Stimulated activated CD4-positive, alpha-beta T cell treated with anti-CD3 and anti-CD28 coated beads, Interleukin-2, amount 100 ng/mL, for 24 hours (primary cell): ENCODE results near the gene SMAD3.

Experiments used
- DNase-seq, 2 donors: peaks; one replicate each; pipeline ENCODE4 v3.0.0-alpha.2; 2020

Gene SMAD3

DNA sequence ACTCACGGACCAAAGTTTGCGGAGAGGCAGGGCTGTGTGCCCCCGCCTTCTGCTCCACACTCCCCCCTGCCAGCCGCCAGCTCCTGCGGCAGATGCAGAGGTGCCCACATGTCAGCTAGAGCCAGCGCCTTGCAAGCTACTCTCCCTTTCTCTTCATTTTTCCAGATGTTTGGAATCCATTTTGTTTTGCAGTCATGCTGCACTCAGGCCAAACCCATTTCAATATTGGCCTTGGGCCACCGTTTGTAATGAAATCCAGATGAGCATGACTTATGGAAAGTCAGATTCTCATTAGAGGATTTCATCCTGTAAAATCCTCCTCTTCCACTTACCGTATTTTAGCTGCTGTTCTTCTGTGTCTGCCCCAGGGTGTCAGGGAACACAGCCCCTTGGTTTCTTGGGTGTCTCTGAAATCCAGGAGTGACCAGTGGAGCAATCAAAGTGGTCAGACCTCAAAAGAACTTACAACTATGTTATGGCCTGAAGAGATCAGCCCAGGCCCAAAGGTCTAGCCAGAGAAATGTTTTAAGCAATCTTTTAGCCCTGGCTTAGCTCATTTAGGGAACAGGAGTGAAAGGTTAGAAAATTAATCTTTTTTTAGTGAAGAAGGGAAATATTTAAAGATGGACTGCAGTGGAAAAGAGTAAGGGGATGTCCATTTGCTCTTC is 123.3 kb downstream of the SMAD3 start:
- no peak for DNase-seq

DNA sequence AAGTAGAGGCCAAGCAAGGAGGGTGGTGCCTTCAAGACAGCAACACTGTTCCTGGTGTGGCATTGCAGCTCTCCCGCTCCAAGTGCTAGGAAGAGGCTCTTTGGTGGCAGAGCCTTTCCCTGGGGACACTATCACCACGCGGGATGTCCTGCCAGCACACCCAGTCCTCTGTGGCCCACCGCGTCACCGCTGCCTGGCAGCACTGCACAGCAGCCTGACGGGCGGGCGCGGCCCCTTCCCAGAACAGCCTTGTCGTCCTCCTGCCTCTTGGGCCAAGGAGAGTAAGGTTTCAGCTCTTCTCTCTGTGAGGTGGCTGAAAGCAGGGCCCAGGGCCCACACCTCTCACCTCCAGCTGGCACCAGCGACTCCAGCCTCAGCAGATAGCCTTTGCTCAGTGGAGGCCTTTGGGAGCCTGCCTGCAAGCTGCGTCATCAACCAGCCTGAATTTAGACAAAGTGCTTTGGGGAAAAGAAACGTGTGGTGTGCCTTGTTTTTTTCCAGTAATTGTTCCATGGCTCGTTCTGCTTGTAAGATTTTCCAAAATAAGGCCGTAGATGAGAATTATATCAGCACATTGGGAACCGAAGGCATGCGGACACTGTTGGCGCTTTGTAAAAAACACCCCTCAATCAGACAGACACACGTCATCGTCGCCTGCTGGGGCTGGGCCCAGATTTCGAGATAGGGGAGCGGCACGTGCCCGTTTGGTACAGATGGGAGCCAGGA is 124.1 kb downstream of the SMAD3 start:
- DNase-seq = no peak

DNA sequence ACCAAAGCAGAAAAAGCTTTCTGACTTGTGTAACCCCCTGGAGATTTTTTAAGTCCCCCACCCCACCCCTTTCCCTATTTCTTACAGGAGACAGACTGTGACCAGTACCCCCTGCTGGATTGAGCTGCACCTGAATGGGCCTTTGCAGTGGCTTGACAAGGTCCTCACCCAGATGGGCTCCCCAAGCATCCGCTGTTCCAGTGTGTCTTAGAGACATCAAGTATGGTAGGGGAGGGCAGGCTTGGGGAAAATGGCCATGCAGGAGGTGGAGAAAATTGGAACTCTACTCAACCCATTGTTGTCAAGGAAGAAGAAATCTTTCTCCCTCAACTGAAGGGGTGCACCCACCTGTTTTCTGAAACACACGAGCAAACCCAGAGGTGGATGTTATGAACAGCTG is 124.9 kb downstream of the SMAD3 start:
- no peak for DNase-seq

DNA sequence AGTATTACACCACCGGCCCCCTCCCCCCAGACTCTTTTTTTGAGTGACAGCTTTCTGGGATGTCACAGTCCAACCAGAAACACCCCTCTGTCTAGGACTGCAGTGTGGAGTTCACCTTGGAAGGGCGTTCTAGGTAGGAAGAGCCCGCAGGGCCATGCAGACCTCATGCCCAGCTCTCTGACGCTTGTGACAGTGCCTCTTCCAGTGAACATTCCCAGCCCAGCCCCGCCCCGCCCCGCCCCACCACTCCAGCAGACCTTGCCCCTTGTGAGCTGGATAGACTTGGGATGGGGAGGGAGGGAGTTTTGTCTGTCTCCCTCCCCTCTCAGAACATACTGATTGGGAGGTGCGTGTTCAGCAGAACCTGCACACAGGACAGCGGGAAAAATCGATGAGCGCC is 125.4 kb downstream of the SMAD3 start:
- no peak for DNase-seq

DNA sequence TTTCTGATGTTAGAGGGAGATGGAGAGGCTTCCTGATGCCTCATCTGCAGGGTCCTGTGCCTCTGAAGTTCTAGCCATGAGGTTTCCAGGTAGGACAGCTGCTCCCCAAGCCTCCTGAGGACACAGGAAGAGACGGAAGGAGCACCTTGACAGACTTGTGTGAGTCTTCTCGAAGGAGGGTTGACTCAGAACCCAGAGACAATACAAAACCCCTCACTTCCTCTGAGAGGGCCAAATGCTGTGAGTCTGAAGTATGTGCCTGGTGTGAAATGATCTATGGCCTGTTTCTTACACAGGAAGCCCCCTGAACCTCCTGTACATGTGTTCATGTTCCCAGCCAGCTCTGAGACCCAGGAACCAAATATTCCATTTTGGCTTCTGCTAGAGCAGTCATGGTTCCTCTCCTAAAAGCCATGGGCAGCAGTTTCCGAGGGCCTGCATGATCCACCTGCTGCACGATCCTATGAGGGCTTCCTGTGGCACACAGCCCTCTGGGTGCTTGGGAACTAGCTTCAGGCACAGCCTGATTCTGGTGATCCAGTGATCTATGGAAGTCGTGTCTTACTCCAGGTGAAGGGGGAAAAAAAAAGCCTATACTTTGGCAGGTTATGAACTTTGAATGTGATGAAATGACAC is 126.9 kb downstream of the SMAD3 start:
- no peak for DNase-seq

DNA sequence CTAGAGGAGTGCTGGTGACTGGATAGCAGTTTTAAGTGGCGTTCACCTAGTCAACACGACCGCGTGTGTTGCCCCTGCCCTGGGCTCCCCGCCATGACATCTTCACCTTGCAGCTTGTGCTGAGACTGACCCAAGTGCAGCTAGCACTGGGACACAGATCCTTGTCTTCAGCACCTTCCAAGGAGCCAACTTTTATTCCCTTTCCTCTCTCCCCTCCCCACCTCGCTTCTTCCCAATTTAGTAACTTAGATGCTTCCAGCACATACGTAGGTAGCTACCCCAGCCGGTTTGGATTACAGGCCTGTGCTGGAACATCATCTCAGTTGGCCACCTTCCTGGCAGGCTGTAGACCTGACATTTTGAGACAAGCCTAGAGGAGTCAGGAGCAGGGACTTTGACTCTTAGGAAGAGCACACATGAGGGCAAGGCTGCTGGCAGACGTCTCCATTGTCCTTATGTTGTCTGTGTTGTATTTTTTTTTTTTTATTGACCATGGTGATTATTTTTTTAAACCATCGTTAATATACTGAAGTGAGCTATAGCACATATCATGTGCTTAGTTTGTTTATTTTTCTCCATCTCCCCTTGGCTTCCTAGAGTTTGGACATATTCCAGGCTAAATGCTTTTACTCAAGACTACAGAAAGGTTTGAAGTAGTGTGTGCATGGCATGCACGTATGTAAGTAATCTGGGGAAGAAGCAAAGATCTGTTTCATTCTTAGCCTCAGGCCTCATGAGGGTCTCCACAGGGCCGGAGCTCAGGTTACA is 128.0 kb downstream of the SMAD3 start:
- DNase-seq = no peak

DNA sequence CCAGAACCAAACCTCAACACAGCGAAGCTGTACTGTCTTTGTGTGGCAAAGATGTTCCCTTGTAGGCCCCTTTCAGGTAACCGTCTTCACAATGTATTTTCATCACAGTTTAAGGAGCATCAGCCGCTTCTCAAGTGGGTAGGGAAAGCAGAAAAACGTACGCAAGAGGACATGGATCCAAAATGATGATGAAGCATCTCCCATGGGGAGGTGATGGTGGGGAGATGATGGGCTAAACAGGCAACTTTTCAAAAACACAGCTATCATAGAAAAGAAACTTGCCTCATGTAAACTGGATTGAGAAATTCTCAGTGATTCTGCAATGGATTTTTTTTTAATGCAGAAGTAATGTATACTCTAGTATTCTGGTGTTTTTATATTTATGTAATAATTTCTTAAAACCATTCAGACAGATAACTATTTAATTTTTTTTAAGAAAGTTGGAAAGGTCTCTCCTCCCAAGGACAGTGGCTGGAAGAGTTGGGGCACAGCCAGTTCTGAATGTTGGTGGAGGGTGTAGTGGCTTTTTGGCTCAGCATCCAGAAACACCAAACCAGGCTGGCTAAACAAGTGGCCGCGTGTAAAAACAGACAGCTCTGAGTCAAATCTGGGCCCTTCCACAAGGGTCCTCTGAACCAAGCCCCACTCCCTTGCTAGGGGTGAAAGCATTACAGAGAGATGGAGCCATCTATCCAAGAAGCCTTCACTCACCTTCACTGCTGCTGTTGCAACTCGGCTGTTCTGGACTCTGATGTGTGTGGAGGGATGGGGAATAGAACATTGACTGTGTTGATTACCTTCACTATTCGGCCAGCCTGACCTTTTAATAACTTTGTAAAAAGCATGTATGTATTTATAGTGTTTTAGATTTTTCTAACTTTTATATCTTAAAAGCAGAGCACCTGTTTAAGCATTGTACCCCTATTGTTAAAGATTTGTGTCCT is 129.0 kb downstream of the SMAD3 start:
- no peak for DNase-seq

DNA sequence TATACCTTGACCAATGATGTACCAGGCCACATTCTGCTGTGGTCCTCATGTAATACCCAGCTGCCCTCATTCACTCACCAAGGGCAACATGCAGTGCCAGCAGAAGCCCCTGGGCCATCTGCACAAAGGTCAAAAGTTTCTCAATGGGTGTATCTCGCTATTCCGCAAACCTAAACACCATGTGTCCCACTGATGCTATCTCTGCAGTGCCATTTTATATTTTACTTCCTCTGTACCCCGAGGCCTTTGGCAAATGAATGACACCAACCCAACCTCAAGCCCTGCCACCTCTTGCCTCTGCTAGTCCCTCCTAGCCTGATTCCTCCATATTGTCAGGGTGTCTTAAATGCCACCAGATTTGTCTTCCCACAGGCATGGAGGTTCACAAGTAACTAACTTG is 129.9 kb downstream of the SMAD3 start:
- DNase-seq = no peak

DNA sequence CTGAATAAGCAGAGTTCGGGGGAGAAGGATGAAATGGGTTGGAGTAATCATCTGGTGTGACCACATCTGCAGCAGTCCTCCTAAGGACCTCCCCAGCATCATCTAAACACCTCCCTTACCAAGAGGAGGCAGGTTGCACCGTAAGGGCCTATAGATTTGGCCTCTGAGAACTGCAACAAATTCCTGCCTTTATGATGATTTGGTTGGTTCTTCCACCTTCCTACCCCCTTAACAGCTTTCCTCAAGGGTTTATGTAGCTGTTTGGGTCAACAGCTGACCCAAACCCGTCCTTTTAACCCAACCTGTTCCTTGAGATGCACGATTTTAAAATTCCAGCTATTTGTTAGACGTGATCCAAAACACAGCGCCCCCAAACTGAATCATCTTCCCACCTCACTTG is 130.8 kb downstream of the SMAD3 start:
- DNase-seq = no peak

DNA sequence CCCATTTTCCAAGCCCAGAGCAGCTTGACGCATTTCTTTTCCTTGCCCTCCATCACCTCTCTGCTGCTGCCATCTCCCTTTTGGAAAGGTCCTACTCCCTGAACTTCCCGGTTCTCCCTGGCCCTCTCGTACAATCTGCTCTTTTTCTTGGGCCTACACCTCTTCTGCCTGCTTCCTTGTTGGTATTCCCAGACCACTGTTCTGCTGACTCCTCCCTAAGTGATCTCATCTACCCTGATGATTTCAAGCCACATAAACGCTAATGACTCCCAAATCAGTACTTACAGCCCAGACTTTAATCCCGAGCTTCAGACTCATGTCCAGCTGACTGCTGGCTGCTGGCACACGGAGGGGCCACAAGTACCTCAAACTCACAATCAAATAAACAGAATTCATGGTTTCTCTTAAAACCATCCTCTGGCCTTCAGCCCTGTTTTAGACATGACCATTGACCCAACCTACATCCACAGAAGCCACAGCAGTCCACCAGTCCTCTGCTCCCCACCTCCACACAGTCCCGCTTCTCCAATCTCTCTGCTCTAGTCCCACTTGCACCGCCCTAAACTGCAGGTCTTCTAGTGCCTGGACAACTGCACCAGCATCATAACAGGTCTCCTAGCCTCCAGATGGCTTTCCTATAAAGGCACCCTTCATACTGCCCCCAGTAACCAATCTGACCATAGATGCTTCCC is 131.4 kb downstream of the SMAD3 start:
- DNase-seq = no peak

DNA sequence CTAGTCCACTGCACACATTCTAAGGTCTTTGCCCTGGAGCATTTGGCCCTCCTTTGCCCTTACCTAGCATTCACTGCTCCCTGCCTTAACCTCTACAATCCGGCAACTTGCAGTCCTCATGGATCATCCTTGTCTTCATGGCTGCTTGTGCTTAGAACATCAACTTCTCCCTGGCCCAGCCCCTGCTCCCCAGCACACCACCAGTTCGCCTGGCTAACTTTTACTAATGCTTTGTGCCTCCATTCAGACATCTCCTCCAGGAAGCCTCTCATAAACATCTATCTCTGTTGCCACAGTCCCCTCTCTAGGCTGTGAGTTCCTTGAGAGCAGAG is 131.9 kb downstream of the SMAD3 start:
- no peak for DNase-seq

DNA sequence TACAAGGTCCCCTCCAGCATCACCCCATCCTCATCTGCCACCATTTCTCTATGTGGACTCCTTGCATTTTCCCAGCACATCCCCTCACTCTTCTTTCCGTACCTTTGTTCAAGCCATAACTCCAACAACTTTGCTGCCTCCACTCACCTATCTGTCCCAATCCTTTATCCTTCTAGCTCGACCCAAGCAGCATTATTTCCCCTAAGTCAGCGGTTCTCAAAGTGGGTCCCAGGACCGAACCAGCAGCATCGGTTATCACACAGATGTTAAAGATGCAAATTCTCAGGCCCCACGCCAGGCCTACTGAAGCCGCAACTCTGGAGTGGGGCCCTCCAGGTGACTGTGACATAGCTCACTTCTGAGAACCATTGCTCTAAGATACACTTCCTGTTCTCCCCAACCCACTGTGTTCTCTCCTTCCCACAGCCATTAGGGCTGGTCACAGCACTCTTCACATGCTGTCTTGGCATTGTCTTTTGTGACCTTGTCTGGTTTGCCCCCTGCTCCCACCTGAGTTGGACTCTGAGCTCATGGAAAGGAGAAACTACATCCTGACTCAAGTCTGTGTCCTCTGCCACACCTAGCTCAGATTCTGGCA is 132.9 kb downstream of the SMAD3 start:
- no peak for DNase-seq

DNA sequence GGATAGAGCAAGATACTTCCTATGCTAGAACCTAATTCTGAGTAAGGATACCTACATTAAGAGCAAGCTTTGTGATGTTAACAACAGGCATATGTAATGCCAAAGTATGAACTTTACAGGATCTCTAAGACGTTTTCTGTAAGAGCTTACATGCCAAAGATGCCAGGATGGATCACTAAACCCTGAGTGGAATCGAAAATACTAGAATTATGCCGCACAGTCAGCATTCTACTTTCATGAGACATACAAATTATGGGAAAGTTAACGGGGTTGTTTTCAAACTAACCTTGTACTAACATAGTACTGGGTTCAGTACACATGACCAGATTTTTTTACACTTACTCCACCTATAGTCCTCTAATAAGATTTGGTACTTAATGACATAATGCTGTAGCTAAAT is 134.0 kb downstream of the SMAD3 start:
- DNase-seq = no peak

DNA sequence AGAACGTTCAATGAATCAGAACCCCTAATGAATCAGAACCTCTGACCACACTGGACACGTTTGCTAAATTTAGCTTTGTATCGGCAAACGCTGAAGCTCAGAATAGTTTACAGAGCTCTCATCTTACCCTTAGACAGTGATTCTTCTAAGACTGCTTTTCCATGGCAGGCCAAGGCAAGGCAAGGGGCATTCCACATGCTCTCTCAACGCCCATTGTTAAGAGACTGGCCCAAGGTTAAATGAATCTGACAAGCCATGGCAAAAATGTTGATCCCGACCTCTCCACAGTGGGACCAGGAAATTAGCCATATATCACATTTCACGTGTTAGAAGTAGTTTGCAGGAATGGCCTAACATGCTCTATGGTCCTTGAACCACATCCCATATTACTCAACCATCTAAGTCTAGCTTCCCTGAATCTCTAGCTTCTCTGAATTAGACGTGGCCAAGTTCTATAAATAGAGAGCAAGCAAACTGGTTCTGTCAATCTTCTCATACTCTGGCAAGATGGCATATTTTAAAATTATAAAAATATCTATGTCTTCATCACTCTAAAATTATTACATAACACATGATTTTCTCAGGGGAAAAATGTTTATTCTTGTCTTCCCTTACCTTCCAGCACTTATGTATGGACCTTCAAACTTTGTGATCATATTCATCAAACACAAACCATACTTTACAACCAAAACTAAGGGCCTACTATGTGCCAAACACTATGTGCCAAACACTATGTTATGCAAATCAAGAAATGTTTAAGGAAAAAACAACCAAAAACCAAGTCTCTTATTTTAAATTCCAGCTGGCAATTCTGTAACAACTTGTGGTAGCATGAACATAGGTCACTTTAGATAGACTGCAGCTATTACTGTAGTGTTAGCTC is 134.7 kb downstream of the SMAD3 start:
- no peak for DNase-seq

DNA sequence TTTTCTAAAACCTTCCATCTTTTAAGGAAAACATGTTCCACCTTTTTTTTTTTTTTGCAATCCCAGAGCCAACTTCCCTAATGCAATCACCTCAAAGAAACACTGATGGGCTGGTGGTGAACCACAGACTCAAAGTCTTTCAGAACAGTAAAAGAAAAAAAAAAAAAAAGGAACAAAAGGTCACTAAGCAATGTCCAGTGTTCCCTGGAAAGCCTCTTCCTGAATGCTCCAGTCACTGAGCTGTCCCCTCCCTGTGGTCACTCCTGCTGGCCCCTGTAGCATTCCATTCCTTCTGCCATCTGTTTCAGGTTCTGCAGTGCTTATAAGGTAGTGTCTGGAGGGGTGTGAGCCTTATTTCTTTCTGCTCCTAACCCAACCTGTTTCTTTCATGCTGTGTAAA is 135.7 kb downstream of the SMAD3 start:
- no peak for DNase-seq

DNA sequence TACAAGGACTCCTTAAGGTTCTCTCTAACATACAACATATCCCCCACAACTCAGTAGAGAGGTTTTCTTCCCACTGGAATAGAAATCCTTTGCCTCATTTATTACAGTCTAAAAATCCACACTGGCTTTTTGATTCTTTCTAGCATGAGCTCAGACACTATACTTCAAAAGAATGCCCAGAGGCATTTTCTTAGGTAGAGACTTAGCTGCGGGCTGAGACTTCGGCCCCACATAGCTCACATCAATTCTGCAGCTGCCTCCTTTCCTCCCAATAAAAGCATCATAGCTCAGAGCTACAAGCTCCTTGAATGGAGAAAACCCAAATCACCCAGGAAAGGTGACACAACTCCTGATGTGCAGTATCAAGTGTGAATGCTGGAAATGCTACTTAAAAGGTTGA is 136.7 kb downstream of the SMAD3 start:
- DNase-seq = no peak

DNA sequence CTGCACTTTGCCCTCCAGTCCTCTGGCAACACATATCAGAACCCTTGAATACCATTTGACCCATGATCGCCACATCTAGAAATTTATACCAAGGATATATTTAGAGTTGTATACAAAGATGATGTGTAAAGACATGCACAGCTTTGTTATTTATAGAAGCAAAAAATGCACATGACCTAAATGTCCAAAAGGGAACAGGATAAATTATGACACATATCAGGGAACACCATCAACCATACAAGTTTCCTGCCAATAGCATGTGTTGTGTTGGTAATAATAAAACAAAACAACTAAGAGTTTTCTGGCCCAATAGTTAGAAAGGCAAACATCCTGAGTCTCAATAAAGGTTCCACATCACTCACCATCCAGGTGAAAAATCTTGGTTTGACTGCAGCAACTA is 137.6 kb downstream of the SMAD3 start:
- no peak for DNase-seq

DNA sequence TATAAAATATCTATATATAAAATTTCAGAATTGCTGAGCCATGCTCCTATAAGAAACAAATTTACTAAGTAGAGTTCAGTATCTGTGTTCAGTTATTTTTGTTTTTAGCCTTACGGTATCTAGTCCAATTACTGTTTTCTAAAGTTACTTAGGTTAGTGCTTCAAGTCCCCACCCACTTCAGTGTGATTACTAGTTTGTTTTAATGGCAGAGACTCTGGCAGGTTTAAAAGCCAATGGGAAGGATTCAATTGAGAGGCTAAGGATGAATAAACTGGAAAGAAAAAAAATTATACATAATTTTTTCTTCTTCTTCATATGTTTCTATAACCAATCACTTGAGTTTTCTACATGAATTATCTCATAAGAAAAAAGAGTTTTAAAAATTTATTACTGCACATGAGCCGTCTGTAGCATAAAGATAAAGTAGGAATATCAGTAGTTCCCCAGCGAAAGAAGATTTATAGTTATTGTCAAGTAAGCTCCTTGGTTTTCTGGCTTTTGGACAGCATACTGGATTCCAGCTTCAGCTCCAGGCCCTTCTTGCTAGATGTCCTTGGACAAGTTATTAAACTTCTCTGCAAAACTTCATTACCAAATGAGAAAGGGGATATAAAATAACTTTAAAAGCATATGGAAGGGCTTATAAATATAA is 142.3 kb downstream of the SMAD3 start:
- DNase-seq = no peak

DNA sequence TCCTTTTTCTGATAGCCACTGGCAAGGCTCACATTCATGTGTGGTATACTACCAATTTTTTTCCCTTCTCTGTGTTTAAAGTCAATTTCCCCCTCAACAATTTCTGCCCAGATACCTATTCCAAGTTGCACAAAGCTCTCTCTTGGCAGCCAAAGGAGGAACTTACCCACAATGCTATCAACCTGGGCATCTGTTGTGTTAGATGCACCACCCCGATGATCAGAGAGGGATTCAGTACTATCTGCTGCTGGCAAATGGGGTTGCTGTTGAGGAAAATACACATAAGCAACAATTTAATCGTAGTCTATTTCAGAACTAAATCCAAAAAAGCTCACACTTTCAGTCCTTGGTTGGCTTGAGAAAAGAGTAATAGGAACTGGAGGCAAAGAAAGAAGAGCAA is 143.0 kb downstream of the SMAD3 start:
- DNase-seq = no peak
